Progenitor cell of endocrine pancreas (in vitro differentiated cells): ENCODE measurements around the gene PON3. TPM values are rescaled to one million over a fixed set of nuclear protein-coding genes. Genes with fewer than 3 reads are reported as not detected.

Experiments used
- DNase-seq: peaks from one replicate; pipeline ENCODE4 v3.0.0; 2021; ENCODE audit warnings: low spot score; ENCODE audit not compliant: unreplicated experiment
- H3K27ac Mint-ChIP-seq: 2 replicates; pipeline ENCODE4 v1.8.0; 2021; ENCODE audit warnings: mild to moderate bottlenecking, moderate library complexity, mixed read lengths
- H3K27me3 Mint-ChIP-seq: 2 replicates; pipeline ENCODE4 v1.8.0; 2021; ENCODE audit warnings: mixed read lengths
- H3K36me3 Mint-ChIP-seq: 2 replicates; pipeline ENCODE4 v1.8.0; 2022; ENCODE audit warnings: mixed read lengths; ENCODE audit not compliant: insufficient read depth
- H3K4me1 Mint-ChIP-seq: 2 replicates; pipeline ENCODE4 v1.8.0; 2021; ENCODE audit warnings: low read depth, mixed read lengths
- H3K4me3 Mint-ChIP-seq: 2 replicates; pipeline ENCODE4 v1.8.0; 2021; ENCODE audit warnings: low read depth, mild to moderate bottlenecking, moderate library complexity, mixed read lengths
- H3K9me3 Mint-ChIP-seq: 2 replicates; pipeline ENCODE4 v1.8.0; 2021; ENCODE audit warnings: low read depth, mixed read lengths
- CTCF ChIP-seq: fragments of 200-600 bp; sonication (generic); IDR thresholded peaks from one replicate; pipeline ENCODE4 v1.5.0; 2021; ENCODE audit warnings: antibody characterized with exemption, mild to moderate bottlenecking; ENCODE audit not compliant: unreplicated experiment
- total RNA-seq: library from RNA; stranded (reverse); gene quantifications from 2 replicates; pipeline ENCODE4 v1.2.1, GENCODE V29; 2021

The PON3 gene
- total RNA-seq, 1 donor from 2014 or later = 0.14 TPM

GRCh38 chr7:95309951-95310350, 86.2 kb downstream of the PON3 start:
- no peak for TF ChIP-seq CTCF
- H3K4me1 Mint-ChIP-seq = peaks cover 6% of the 10 kb centered on the region

More at GRCh38 chr7:95309951-95310350, 86.2 kb downstream of the PON3 start:
- no peak overlapping the region for H3K27ac Mint-ChIP-seq
- no peaks in the 10 kb centered on the region for H3K27me3 Mint-ChIP-seq
- H3K36me3 Mint-ChIP-seq = peaks cover 1% of the 10 kb centered on the region
- DNase-seq = no peak
- H3K9me3 Mint-ChIP-seq = no peaks in the 10 kb centered on the region
- no peak overlapping the region for H3K4me3 Mint-ChIP-seq

Other genes starting within 250 kb of the PON3 start
- gene PON1, start 71.8 kb downstream of the PON3 start, total RNA-seq = 0.91 and 2.3 TPM in 2 replicates
- gene PON2, start 38.7 kb upstream of the PON3 start, total RNA-seq = 145 and 157 TPM in 2 replicates
- gene ASB4, start 89.6 kb upstream of the PON3 start, total RNA-seq = 0.27 TPM in 1 of 2 replicates, not detected in the other
- 21.0 and 29.1 TPM in 2 replicates for gene PDK4, start 200.1 kb upstream of the PON3 start, total RNA-seq